ENCODE data around the gene ABHD14A. TPM values are rescaled to one million over a fixed set of nuclear protein-coding genes. Genes with fewer than 3 reads are reported as not detected.

ABHD14A gene
- total RNA-seq, 4 donors from 2014 or later, result 20.1 to 52.7 (median 22.6) TPM

DNA sequence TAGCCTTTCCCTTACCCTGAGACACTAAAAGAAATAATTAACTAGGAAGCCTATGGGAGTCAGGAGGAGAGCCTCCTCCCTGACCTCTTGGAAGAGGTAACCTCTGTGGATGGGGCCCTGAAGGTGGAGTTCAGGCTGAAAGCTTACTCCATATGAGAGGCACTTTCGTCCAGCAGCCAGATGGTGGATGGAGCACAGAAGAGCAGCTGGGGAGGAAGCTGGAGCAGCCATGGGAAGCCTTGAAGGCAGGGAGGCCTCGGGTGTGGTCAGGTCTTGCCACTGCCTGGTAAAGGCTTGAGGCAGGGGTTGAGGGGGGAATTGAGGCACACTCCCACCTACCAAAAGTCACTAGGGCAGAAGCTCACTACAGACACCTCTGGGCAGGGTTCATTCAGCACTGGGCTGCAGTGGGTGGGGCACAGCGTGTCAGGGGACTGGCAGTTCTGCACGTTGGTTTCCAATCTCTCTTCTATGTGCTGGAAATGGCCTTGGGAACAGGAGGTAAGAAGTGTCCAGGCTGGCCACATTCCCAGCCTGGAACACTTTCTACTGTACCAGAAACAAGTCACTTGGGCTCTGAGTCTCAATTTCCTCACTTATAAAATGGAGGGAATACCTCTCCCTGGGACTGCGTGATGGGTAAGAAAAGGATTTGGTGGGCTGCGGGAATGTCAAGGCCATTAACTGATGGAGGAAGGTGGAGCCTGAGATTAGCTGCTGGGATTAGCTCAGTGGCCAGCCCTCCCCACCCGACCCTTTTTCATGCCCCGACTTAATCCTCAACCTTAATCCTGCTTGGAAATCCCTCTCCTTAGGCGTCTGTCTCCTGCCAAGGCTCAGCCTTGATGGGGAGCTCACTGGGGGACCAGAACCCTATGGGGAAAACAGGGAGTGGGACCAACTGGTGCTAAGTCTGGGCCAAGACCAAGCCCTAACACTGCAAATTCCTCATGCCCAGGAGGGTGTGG lies 13.0 kb upstream of the ABHD14A start:
- DNase-seq (ENCODE audit: low spot score in 2 of 2), result no peak
- peaks cover 0 to 64% (median 27%) of the 10 kb centered on the region in 4 donors for H3K4me1 ChIP-seq
- H3K9me3 ChIP-seq, result no peaks in the 10 kb centered on the region
- TF ChIP-seq POLR2A (IDR thresholded peaks at IDR 0.05) (no peak), EP300 (IDR thresholded peaks at IDR 0.05) (no peak)
- TF ChIP-seq, protein P1, sequence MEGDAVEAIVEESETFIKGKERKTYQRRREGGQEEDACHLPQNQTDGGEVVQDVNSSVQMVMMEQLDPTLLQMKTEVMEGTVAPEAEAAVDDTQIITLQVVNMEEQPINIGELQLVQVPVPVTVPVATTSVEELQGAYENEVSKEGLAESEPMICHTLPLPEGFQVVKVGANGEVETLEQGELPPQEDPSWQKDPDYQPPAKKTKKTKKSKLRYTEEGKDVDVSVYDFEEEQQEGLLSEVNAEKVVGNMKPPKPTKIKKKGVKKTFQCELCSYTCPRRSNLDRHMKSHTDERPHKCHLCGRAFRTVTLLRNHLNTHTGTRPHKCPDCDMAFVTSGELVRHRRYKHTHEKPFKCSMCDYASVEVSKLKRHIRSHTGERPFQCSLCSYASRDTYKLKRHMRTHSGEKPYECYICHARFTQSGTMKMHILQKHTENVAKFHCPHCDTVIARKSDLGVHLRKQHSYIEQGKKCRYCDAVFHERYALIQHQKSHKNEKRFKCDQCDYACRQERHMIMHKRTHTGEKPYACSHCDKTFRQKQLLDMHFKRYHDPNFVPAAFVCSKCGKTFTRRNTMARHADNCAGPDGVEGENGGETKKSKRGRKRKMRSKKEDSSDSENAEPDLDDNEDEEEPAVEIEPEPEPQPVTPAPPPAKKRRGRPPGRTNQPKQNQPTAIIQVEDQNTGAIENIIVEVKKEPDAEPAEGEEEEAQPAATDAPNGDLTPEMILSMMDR (IDR thresholded peaks at IDR 0.05), result no peak
- peak overlapping the region in 2 of 4 donors; percentile 36 to 99 for H3K27ac ChIP-seq
- WGBS, 2 donors, result 54 to 60% methylated on average over 9 of the region's 9 CpGs
- H3K27me3 ChIP-seq, result no peaks in the 10 kb centered on the region
- no peak overlapping the region for H3K4me3 ChIP-seq
- H3K36me3 ChIP-seq, result peaks cover 0 to 48% (median 0%) of the 10 kb centered on the region in 3 donors

DNA sequence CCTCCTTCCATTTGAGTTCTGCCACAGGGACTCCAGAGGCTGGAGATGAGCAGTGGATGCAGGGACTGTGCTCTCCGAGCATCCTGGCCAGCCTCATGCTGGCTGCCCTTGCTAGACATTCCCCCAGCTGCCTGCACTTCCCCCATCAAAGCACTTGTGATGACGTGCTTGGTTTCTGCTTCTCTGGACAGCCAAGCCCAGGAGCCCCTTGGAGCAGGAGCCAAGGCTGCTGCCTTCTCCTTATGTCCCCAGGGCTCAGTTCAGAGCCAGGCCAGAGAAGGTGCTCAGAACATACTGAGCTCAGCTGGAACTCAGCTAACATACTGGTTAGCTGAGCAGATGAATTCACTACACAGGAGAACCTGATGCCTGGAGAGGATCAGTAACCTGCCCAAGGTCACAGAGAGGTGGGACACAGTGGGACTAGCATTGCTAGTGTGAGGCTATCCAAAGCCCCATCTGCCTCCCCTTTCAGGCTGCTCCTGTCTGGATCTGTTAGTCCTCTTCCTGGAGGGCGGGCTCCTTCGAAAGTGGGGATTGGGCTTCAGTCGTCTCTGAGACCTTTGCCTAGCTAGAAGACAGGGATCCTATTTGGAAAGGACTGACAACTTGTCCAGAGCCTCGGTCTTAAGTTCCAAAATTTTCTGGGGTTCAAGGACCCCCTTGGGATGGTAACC lies 11.9 kb upstream of the ABHD14A start:
- TF ChIP-seq EP300 (IDR thresholded peaks at IDR 0.05), result no peak
- TF ChIP-seq, protein P1 (IDR thresholded peaks at IDR 0.05), result no peak
- H3K27ac ChIP-seq, result peak overlapping the region in 2 of 4 donors; percentile 95 to 99
- WGBS, 2 donors, result 33 to 59% methylated on average over 5 to 6 of the region's 6 CpGs

DNA sequence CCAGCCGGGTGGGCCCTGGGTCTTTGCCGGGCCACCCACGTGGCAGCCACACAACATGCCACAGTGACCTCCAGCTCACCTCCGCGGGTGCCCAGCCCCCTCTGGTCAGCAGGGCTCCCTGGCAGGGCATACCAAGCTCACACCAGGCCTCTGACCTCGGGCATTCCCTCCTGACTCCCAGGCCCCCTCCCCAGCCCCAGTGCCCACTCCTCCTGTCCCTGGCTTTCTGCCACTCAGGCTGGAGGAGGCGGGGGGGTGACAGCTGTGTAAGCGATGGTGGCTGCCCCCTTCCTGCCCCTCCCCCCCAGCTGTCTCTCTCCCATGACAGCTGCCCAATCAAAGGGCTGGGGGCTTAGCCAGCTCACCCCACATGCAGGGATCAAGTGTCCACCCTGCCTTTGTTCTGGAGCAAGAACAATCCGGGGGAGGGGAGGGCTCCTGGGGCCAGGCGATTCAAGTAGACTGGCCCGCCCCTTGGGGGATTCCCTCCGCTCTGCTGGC lies 10.9 kb upstream of the ABHD14A start:
- 19 to 42% methylated on average over 8 to 12 of the region's 12 CpGs for WGBS, 2 donors
- no peak for DNase-seq (ENCODE audit: low spot score in 2 of 2)
- H3K9me3 ChIP-seq, result no peaks in the 10 kb centered on the region
- H3K27ac ChIP-seq, result peak overlapping the region in 3 of 4 donors; percentile 92 to 99 (median 95)
- H3K4me3 ChIP-seq, result peak overlapping the region in 1 of 4 donors; percentile 85
- H3K36me3 ChIP-seq, result peaks cover 0 to 29% (median 0%) of the 10 kb centered on the region in 3 donors
- no peaks in the 10 kb centered on the region for H3K27me3 ChIP-seq
- TF ChIP-seq EP300 (IDR thresholded peaks at IDR 0.05) (no peak), POLR2A (IDR thresholded peaks at IDR 0.05) (no peak)
- TF ChIP-seq, protein P1 (IDR thresholded peaks at IDR 0.05), result no peak
- H3K4me1 ChIP-seq, result peaks cover 0 to 71% (median 34%) of the 10 kb centered on the region in 4 donors

More for the DNA sequence above, 11.9 kb upstream of the ABHD14A start:
- Histone ChIP-seq H3K4me3 (no peak overlapping the region), H3K27me3 (no peaks in the 10 kb centered on the region), H3K9me3 (no peaks in the 10 kb centered on the region), H3K36me3 (peaks cover 0 to 39% (median 0%) of the 10 kb centered on the region in 3 donors), H3K4me1 (peaks cover 0 to 63% (median 28%) of the 10 kb centered on the region in 4 donors)
- DNase-seq (ENCODE audit: low spot score in 2 of 2), result no peak

DNA sequence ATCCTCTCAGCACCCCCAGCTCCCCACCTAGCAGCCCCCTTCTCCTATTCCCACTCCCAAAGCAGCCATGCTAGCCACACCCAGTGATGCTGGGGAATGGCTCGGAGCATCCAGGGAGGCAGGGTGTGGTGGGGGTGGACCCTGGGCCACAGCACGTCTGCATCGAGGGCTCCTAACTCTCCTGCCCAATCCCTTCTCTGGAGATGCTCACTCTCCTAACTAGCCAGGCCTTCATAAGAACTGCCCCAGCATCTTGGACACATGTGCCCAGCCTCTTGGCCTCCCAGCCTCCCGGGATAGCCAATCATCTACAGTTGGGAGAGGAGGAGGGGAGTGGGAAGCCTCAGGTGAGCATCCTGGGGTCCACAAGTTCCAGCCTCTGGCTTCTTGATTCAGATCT lies 10.3 kb upstream of the ABHD14A start:
- peak overlapping the region; percentile 92 to 99 (median 96) for H3K27ac ChIP-seq
- 29 to 44% methylated on average over 4 of the region's 4 CpGs for WGBS, 2 donors
- DNase-seq (ENCODE audit: low spot score in 2 of 2), result no peak
- peak overlapping the region in 1 of 4 donors; percentile 85 for H3K4me3 ChIP-seq
- peaks cover 0 to 23% (median 0%) of the 10 kb centered on the region in 3 donors for H3K36me3 ChIP-seq
- no peaks in the 10 kb centered on the region for H3K27me3 ChIP-seq
- TF ChIP-seq POLR2A (IDR thresholded peaks at IDR 0.05) (no peak), EP300 (IDR thresholded peaks at IDR 0.05) (no peak)
- TF ChIP-seq, protein P1 (IDR thresholded peaks at IDR 0.05), result no peak
- H3K9me3 ChIP-seq, result no peaks in the 10 kb centered on the region
- peaks cover 0 to 76% (median 34%) of the 10 kb centered on the region in 4 donors for H3K4me1 ChIP-seq

Data from tibial nerve (tissue), 4 donors.